NCI-H2029 treated with DMSO at 0.1 percent for 48 hours (cell line): ENCODE results near the gene FCSK.

Experiments
- DNase-seq: peaks from one replicate; lab custom pipeline; 2025; lab: John Stamatoyannopoulos, UW

FCSK gene

GRCh38 chr16:70455910-70456309, 1.5 kb downstream of the FCSK start:
- DNase-seq, result no peak

GRCh38 chr16:70457446-70458166, 3.2 kb downstream of the FCSK start:
- no peak for DNase-seq

- no peak for DNase-seq
These were observed 6.4 kb downstream of the FCSK start for GRCh38 chr16:70460737-70461261.

- DNase-seq, result no peak
These were observed 8.8 kb downstream of the FCSK start for GRCh38 chr16:70463235-70463634.

GRCh38 chr16:70465999-70466804, 11.8 kb downstream of the FCSK start:
- no peak for DNase-seq

GRCh38 chr16:70466805-70467076, 12.3 kb downstream of the FCSK start:
- DNase-seq, result no peak

- DNase-seq, result no peak
These were observed 12.7 kb downstream of the FCSK start for GRCh38 chr16:70467113-70467512.

- DNase-seq, result no peak
These were observed 13.2 kb downstream of the FCSK start for GRCh38 chr16:70467608-70468007.

- no peak for DNase-seq
These were observed 14.6 kb downstream of the FCSK start for GRCh38 chr16:70468776-70469525.

- DNase-seq, result no peak
These were observed 15.9 kb downstream of the FCSK start for GRCh38 chr16:70470141-70470926.

- DNase-seq, result no peak
These were observed 16.5 kb downstream of the FCSK start for GRCh38 chr16:70470927-70471341.

GRCh38 chr16:70472786-70473433, 18.5 kb downstream of the FCSK start:
- no peak for DNase-seq

GRCh38 chr16:70473446-70474319, 19.3 kb downstream of the FCSK start:
- no peak for DNase-seq

- no peak for DNase-seq
These were observed 20.1 kb downstream of the FCSK start for GRCh38 chr16:70474320-70475053.

- DNase-seq, result no peak
These were observed 20.9 kb downstream of the FCSK start for GRCh38 chr16:70475054-70475871.

- DNase-seq, result no peak
These were observed 22.1 kb downstream of the FCSK start for GRCh38 chr16:70476272-70477020.

- no peak for DNase-seq
These were observed 23.8 kb downstream of the FCSK start for GRCh38 chr16:70478169-70478568.

- DNase-seq, result no peak
These were observed 24.5 kb downstream of the FCSK start for GRCh38 chr16:70478912-70479341.
